Measurements from ENCODE around the gene GVQW3.

GVQW3 gene

DNA sequence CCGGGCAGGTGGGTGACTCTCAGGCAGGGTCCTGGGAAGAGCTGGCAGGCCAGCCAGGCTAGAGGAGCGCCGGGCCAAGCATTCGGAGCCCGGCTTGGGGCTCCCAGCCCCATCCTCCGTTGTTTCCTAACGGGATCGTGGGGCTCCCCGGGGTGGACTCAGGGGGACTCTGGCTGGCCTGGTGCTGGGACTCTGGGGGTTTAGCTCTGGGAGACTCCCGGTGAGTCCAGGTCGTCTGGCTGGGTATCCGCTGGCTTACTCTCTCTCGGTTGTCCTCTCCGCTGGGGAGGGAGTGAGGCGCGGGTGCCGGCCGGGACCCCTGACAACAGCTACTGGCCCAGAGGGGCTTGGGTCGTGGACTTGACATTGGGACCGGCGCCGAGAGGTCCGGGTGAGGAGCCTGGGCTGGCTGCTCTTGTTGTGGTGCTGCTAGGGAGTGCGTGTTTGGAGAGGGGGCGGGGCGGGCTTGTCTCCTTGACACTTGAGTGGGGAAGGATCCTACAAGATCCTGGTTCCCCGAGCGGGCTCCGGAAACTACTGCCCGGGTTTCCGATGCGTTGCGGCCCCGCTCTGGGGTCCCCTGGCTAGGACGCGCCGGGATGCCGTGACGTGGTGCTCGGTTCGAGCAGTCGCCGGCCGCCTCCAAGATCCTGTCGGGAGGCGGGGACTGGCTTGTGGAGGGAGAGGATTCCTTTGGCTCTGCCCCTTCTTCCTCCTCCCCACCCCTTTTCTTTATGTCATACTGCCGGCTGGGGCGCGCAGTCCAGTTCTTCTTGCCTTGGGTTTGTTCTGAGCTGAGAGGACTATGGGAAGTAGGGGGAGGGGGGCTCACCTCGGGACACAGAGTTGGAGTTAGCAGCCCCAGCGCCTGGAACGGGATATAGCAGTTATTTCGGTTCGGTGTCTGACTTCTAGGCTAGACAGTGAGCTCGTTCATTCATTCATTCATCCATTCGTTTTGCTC is 64.3 kb downstream of the GVQW3 start:
- peak; percentile 74 for DNase-seq (ENCODE audit: low read depth)

DNA sequence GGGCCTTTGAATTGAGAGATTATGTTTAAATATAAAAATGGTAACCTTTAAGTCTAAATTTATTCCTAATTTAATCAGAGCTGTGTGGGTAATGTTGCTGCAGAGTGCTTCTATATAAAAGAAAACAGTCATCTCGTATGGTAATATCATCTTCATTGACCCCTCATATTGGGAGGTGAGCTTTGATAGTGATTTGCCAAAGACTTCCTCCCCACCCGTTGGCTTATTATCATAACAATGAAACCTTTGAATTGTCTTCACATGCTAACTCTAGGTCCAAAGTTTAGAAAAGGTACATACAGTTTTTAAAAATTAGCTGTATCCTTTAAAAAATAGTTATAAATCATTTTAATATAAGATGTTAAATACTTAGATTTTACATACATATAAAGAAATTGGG is 67.4 kb downstream of the GVQW3 start:
- no peak for DNase-seq (ENCODE audit: low read depth)

DNA sequence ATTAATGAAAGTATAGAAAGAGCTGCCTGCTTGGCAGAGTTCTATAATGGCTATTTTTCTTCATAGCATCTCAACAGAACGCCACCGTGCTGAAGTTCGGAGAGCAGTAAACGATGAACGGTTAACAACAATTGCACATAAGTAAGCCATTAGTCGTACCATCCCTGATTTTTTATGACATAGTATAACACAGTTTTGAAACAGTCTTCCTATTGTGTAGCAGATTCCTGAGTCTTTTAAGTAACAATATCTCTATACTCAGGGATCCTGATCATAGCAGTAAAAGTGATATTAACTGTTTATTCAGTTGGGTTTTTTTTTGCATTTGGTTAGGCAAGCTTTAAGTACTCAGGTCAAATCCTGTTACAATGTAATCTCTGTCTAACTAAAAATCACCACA is 72.1 kb downstream of the GVQW3 start:
- no peak for DNase-seq (ENCODE audit: low read depth)

DNA sequence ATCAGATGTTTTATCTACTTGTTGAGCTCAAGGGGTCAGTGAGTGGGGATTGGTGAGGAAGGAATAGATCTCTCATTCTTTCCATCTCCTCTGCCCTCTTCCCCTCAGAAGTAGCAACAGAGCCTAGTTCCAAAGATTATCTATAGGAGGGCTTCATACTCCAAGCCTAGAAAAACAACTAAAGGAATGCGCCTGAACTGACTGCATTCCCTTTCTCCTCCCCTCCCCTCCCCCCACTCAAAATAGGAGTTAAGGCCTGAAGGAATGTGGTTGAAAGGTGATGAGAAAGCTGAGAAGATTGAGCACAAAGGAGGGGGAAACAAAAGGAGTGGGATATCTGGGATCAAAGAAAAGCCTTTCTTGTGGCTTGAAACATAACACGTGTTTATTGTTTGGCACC is 74.2 kb downstream of the GVQW3 start:
- DNase-seq (ENCODE audit: low read depth), result no peak

DNA sequence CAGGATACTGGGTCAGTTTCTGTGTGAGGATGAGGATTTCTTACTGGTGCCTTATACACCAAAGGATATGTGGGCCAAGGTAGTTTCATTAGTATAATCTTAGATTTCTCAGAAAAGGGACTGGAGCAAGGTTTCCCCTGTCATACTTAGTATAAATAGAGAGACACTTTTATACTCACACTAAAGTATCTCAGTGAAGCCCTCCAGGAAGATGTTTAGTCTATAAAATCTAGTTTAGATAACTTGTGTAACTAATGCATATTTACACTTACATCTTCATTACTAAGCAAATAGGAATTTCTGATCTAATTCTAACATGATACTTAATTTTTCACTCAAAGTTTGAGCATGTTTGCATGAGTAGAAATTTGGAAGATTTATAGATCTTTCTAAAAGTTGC is 74.8 kb downstream of the GVQW3 start:
- no peak for DNase-seq (ENCODE audit: low read depth)

DNA sequence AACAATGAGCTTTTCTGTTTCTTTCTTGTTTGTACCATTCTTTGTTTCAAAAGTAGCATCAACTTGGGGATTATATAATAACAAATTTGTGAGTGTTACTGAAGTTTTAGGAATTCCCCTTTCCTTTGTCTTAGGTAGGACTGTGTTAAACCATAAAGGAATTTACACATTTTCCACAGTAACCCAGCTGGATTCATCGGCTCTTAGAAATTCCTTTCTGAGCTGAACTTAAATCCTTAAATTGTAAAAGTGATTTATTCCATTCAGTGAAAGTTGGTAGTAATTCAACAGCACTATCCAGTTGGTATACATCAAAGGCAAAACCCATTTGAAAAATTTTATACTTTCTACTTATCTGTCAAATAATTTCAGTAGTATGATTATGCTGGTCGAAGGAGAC is 75.4 kb downstream of the GVQW3 start:
- no peak for DNase-seq (ENCODE audit: low read depth)

Data from stromal cell of bone marrow (primary cell).